Activated CD4-positive, alpha-beta T cell treated with anti-CD3 and anti-CD28 coated beads, Interleukin-2, Interleukin-4, amounts not matched to agents 100 ng/mL and 50 ng/mL, durations not matched to agents 16 hours and 8 hours (primary cell): ENCODE measurements around the gene ZNHIT3.

ENCODE experiments used
- DNase-seq: peaks from one replicate; pipeline ENCODE4 v3.0.0-alpha.2; 2020; ENCODE audit warnings: low spot score

The ZNHIT3 gene

GRCh38 chr17:36511216-36511615 lies 24.7 kb downstream of the ZNHIT3 start:
- DNase-seq: no peak

DNA sequence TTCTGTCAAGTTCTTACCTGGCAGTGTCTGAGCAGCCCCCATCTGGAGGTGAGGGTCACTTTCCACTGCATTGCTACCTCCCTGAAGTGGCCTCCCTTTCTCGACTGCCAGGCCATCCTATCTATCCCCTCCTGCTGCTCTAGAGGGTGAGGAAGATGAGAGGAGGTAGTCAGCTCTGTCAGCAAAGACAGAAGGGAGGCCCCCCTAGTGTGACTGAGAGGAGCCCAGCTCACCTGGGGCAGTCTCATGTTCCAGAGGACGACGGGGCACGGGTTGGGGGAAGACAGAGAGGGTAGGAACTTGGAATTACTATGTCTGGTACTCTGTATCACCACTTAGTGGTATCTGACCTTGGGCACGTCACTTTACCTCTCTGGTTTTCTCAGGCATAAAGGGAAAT lies 26.2 kb downstream of the ZNHIT3 start:
- no peak for DNase-seq

- no peak for DNase-seq
Measured at GRCh38 chr17:36514856-36515255, 28.4 kb downstream of the ZNHIT3 start.

- no peak for DNase-seq
Measured at GRCh38 chr17:36515837-36516236, 29.4 kb downstream of the ZNHIT3 start.

- DNase-seq: no peak
Measured at GRCh38 chr17:36523113-36523512, 36.6 kb downstream of the ZNHIT3 start.

GRCh38 chr17:36524428-36524876 lies 38.0 kb downstream of the ZNHIT3 start:
- DNase-seq: no peak

GRCh38 chr17:36525113-36525512 lies 38.6 kb downstream of the ZNHIT3 start:
- no peak for DNase-seq

- no peak for DNase-seq
Measured at GRCh38 chr17:36525888-36526287, 39.4 kb downstream of the ZNHIT3 start.

DNA sequence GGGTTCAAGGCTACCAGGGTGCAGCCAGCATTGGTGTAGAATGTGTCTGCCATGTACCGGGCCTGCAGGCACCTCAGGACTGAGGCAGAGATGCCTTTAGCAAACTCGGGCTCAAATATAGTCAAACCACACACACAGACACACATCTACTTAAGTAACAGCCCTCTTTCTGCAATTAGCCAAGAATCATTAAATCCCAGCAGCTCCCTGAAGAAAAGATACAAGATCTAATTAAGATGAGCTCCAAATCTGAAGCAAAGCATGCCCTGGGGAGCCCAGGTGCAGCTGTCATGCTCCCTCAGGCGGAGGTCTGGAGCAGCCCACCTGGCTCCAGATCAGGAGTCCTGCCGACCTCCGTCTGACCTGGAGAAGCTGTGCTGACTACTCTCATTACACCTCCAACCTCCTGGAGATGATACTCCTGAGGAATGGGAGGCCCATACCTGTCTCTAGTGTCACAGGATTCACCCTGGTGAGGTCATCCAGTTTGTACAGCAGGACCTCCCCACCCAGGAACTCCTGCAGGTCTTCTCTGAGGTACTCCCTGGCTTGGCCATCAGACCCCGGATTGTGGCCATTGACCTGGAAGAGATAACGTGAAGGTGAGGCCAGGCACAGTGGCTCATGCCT lies 41.3 kb downstream of the ZNHIT3 start:
- no peak for DNase-seq

- DNase-seq: no peak
Measured at GRCh38 chr17:36529121-36529520, 42.6 kb downstream of the ZNHIT3 start.

- DNase-seq: no peak
Measured at GRCh38 chr17:36532435-36532975, 46.0 kb downstream of the ZNHIT3 start.

DNA sequence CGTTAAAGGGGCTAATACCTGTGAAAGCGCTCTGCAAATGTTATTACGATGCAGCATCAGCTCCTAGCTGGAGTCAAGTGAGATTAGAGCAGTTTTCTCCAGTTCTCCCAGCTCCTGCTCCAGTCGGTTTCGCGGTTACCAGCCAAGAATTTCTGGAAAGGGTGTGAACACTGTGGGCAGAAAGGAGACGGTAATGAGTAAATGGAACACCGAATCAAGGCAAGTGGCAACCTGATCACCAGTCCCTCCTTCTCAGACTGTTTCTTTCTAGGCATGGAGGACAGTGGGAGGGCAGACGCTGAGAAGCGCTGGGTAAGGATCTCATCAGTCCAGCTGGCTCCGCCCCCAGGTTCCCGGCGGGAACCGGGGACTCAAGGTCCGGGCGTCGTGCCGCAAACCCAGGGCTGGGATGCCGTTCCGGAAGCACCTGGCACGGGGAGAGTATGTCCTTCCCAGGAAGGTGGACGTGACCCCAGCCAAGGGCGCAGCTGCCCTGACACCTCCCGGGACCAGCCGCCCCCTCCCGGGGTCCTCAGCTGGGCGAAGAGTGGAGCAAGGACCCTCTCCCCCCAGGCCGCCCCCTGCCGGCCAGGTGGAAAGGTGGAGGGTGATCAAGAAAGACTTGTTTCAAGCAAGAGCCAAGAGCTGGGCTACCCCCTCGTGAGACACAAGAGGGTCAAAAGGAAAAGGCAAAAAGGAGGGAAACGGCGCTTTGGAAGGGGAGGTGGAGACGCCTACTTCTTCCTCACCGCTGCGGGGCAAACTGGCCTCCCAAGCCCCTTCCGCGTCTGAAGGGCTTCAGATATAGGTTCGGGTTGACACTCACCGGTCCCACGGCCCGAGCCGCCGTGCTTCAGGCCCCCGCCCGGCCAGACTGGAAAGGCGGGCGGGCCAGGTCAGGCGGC lies 47.7 kb downstream of the ZNHIT3 start:
- peak; percentile 51 for DNase-seq

GRCh38 chr17:36534840-36535668 lies 48.6 kb downstream of the ZNHIT3 start, which contains the start of the genes MYO19 and PIGW:
Gene MYO19, minus strand, starts transcription at chr17:36534868. Its CDS starts 2,330 bp downstream, at chr17:36532538.
Gene PIGW, plus strand, starts transcription at chr17:36534987. Its CDS starts 2,115 bp downstream, at chr17:36537102.
- peak; percentile 92 for DNase-seq

DNA sequence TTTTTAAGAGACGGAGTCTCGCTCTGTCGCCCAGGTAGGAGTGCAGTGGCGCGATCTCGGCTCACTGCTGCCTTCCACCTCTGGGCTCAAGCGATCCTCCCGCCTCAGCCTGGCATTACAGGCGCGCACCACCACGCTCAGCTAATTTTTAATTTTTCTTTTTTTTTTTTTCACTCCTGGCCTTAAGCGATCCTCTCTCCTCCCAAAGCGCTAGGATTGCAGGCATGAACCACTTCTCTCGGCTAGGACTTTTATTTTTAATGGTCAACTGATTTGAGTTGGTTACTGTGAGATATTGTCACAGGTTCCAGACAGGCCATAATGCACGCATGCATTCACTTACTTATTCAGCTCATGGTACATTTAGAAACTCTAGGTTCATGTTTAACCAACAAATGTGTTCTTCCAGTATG lies 49.2 kb downstream of the ZNHIT3 start:
- no peak for DNase-seq

DNA sequence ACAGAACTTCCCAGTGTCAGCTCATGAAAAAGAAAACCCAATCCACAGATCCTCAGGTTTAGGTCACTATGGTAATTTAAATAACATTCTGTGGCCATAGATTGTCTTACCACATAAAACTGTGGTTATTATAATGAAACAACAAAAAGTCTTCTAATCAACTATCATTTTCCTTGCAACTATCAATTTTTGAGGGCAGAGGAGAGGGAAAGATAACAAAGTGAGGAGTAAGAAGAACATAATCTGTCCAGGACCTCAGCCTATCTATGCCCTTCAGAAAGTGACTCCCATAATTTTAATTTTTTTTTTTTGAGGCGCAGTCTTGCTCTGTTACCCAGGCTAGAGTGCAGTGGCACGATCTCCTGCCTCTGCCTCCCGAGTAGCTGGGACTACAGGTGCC lies 54.2 kb downstream of the ZNHIT3 start:
- DNase-seq: no peak

- DNase-seq: no peak
Measured at GRCh38 chr17:36542755-36543154, 56.3 kb downstream of the ZNHIT3 start.

- peak; percentile 37 for DNase-seq
Measured at GRCh38 chr17:36544044-36544306, 57.5 kb downstream of the ZNHIT3 start.

DNA sequence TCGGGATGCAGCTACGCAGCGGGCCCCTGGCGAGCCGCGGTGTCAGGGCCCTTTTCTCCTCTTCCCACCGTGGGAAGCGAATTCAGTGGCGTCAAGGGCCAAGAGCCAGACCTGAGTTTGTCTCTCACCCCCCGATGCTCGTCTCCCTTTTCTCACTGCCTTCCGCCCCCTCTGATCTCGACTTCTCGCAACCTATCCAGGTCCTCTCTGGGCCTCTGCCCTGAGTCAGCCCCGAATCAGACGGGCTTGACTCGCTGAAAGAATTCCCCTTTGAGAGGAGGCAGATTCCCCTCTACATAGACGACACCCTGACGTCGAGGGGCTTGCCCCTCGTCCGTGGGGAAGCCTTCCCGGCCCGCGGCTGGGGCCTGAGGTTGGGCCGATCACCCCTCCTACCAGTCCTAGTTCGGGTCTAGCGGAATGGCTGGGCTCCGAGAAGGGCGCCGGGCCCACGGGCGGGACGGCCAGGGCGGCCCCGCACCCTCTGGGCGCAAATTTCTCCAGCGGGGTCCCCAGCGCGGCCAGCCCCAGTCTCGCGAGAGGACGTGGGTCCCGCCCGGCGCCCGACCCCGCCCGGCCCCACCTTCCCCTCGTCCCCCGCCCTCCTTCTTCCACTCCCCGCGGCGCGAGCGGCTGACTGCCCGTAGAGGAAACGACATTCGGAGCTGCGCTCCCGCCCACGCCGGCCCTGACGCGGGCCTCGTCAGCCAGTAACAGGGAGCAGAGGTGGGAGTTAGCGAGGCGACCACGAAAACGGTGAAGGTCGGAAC lies 58.0 kb downstream of the ZNHIT3 start, which contains the start of gene GGNBP2:
Gene GGNBP2, plus strand, starts transcription at position 613 of the 770 bp plus-strand sequence. CDS start 806 bp downstream, outside the sequence.
- DNase-seq: peak; percentile 94

DNA sequence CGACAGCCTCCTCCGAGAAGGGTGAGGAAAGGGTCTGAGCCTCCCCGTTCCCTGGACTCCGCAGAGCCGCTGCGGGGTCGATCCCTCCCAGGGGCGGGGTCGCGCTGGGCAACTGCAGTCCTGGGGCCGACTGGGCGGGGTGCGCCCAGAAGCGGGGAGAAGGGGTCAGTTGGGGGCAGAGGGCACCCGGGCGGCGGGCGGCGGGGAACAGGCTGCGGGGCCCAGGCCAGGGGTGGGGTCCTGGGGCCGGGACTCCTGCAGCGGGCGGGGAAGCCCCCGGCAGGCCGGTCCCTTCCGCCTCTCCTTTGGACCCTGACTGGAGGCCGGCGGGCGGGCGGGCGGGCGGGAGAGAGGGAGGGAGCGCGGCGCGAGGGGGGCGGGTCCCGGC lies 58.6 kb downstream of the ZNHIT3 start:
- no peak for DNase-seq
